ENCODE results near the gene PBX3.

Gene PBX3

GRCh38 chr9:125998837-125999503, 251.8 kb downstream of the PBX3 start:
- no peak for TF ChIP-seq ZNF274 (IDR thresholded peaks at IDR 0.05; ENCODE audit: low read depth, low read length)
- H3K4me3 ChIP-seq (ENCODE audit: low read length), result no peak overlapping the region

GRCh38 chr9:125999504-125999881, 252.3 kb downstream of the PBX3 start:
- no peak overlapping the region for H3K4me3 ChIP-seq (ENCODE audit: low read length)
- no peak for TF ChIP-seq ZNF274 (IDR thresholded peaks at IDR 0.05; ENCODE audit: low read depth, low read length)

GRCh38 chr9:126000256-126000655, 253.1 kb downstream of the PBX3 start:
- no peak for TF ChIP-seq ZNF274 (IDR thresholded peaks at IDR 0.05; ENCODE audit: low read depth, low read length)
- no peak overlapping the region for H3K4me3 ChIP-seq (ENCODE audit: low read length)

- H3K4me3 ChIP-seq (ENCODE audit: low read length), result no peak overlapping the region
- no peak for TF ChIP-seq ZNF274 (IDR thresholded peaks at IDR 0.05; ENCODE audit: low read depth, low read length)
Observed at GRCh38 chr9:126000731-126001580, 253.8 kb downstream of the PBX3 start.

DNA sequence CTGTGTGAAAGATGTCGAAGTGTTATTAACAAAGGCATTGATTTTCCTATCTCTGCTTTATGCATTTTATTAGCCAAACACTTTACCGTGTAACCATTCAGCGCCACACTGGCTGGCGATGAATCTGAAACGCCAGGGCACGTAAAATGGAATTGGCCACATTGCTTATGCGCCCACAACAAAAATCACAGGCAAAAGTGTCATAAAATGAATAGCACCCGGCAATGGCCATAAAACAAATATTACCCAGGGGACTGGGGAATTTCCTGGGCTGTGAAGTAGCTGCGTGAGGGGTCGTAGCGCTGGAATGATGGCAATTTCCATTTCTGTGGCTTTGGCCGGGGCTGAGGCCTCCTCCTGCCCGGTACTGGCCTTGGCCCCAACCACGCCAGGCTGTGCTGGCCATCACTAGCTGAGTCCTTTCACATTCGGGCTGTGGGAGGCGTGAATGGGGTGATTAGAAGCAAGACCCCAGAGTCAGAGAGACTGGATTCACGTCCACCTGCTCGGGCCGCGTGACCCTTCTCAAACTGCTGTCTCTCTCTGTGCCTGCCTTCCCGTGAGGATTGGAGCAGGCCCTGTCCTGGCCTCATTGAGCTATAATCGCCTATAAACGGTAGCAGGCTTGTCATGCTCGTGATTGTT, 254.5 kb downstream of the PBX3 start:
- no peak overlapping the region for H3K4me3 ChIP-seq (ENCODE audit: low read length)
- no peak for TF ChIP-seq ZNF274 (IDR thresholded peaks at IDR 0.05; ENCODE audit: low read depth, low read length)

DNA sequence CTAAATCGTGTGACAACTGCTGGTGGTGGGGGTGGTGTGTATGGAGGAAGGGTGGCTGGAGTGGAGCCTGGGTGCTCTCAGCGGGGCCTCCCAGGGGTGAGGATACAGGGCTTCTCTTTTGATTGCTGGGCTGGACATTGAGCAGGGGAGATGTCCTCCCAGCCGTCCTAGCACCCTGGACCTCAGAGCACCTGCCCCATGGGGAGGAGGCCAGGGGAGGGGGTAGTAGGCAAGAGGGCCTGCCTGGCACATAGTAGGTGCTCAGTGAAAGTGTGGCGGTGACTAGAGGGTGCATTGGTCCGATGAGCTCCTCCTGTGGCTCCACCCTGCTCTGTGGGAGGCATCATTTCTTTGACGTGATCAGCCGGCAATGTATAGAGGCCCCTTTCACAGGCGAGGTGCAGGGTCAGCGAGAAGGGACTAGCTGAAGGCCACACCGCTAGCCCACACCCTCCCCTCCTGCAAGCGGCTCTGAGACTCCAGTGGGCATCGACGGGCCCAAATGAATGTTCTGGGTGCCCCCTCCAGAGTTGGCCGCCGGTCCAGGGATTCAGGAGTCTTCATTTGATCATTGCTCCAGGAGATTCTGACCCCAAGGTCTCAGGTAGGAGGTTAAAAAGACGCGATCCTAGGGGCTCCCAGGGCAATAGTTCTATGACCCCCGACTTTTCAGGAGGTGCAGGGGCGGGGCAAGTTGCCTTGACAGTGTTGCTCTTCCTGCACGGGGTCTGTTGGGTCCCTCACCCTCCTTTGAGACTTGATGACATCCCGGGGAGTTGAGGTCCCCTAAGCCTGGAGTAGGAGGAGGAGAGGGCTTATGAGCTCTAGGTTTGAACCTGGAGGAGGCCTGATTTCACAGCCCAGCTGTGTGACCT, 255.5 kb downstream of the PBX3 start:
- no peak for TF ChIP-seq ZNF274 (IDR thresholded peaks at IDR 0.05; ENCODE audit: low read depth, low read length)
- no peak overlapping the region for H3K4me3 ChIP-seq (ENCODE audit: low read length)

- no peak for TF ChIP-seq ZNF274 (IDR thresholded peaks at IDR 0.05; ENCODE audit: low read depth, low read length)
- no peak overlapping the region for H3K4me3 ChIP-seq (ENCODE audit: low read length)
Observed at GRCh38 chr9:126009047-126009446, 261.9 kb downstream of the PBX3 start.

- no peak overlapping the region for H3K4me3 ChIP-seq (ENCODE audit: low read length)
- TF ChIP-seq ZNF274 (IDR thresholded peaks at IDR 0.05; ENCODE audit: low read depth, low read length), result no peak
Observed at GRCh38 chr9:126014726-126015125, 267.6 kb downstream of the PBX3 start.

- H3K4me3 ChIP-seq (ENCODE audit: low read length), result no peak overlapping the region
- TF ChIP-seq ZNF274 (IDR thresholded peaks at IDR 0.05; ENCODE audit: low read depth, low read length), result no peak
Observed at GRCh38 chr9:126015424-126015823, 268.3 kb downstream of the PBX3 start.

DNA sequence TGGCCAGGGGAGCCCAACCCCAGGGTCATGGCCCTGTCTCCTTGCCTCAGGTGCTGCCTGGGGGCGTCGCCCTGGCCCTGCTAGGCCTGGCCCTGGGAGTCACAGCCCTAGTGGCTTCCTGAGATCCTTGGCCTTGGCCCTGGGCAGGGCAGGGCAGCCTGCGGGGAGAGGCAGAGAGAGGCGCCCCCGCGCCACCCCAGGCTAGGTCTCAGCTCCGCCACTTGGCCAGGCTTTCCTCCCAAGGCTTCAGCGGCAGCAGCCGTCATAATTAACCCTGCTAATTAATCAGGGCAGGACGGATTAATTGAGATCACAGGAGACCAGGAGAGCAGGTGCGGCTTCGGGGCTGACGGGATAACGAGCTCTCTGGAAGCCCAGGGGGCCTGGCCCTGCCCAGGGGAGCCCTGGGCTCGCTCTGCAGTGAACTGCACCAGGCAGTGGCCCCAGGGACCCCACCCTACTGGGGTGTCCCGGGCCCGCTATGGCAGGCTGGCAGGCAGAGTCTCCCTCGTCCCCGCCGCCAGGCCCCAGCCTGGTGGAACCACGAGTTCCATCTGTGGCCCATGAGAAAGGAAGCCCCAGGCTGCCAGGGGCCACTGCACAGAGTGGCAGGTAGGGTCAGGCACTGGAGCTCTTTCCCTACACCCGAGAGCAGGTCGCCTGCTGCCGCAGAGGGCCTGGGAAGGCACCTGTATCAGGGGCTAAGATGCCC, 269.6 kb downstream of the PBX3 start:
- TF ChIP-seq ZNF274 (IDR thresholded peaks at IDR 0.05; ENCODE audit: low read depth, low read length), result no peak
- no peak overlapping the region for H3K4me3 ChIP-seq (ENCODE audit: low read length)

Measured in GM08714 (cell line).